ENCODE results near the gene CD302. TPM values are rescaled to one million over a fixed set of nuclear protein-coding genes. Genes with fewer than 3 reads are reported as not detected.
A peak's percentile ranks its signal among the peaks of the same experiment; 100 is the strongest.

Gene CD302
- total RNA-seq, 1 experiment from 2014 or later = 0.68 TPM

DNA sequence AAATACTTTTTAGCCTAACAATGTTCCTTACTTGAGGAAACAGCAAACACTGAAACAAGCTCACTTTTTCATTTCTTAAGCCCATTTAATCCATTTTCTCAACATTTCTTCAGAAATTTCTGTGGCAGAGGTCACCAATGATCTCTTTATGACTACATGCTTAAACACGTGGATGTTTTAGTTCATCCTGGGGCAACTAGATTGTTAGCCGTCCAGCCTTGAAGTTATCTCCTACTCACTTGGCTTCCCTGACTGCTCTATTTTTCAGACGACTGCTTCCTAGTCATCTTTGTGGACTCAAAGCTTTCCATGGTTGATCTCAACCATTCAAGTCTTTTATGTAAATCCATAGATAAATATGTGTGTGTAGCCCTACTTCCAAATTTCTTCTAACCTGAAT lies 24.1 kb downstream of the CD302 start:
- H4K91ac ChIP-seq (ENCODE audit: insufficient read length, low read depth, low read length) = no peak overlapping the region
- H3K79me1 ChIP-seq (ENCODE audit: insufficient read depth, low read depth, low read length, poor library complexity, severe bottlenecking) = no peaks in the 10 kb centered on the region
- H3K4me3 Mint-ChIP-seq = no peak overlapping the region
- H3K27me3 Mint-ChIP-seq (ENCODE audit: low read depth) = no peaks in the 10 kb centered on the region
- H3K36me3 Mint-ChIP-seq (ENCODE audit: insufficient read depth in 1 of 3, low read depth in 3 of 3) = peaks cover 0 to 7% (median 3%) of the 10 kb centered on the region in 3 experiments; a peak in 2 of 7 replicates
- peak overlapping the region in 1 of 3 experiments; percentile 83; a peak in 1 of 7 replicates for H3K27ac Mint-ChIP-seq
- peaks cover 9 to 13% of the 10 kb centered on the region in 2 experiments for H3K4me1 Mint-ChIP-seq
- H3K9me3 ChIP-seq (ENCODE audit: control insufficient read depth, low read depth, low read length) = no peaks in the 10 kb centered on the region
- no peak overlapping the region for H3K23ac ChIP-seq (ENCODE audit: insufficient read length, low read depth, low read length)
- H3K9ac ChIP-seq (ENCODE audit: extremely low read depth, insufficient read length, low read length) = no peak overlapping the region
- no peak overlapping the region for H3K4ac ChIP-seq (ENCODE audit: low read depth, low read length)
- H3K9me3 Mint-ChIP-seq = no peaks in the 10 kb centered on the region
- no peak overlapping the region for H4K5ac ChIP-seq (ENCODE audit: insufficient read length, low read depth, low read length)
- no peak overlapping the region for H3K18ac ChIP-seq (ENCODE audit: insufficient read length, low read depth, low read length)
- H2BK5ac ChIP-seq (ENCODE audit: insufficient read length, low read length) = no peak overlapping the region
- no peaks in the 10 kb centered on the region for H3K79me2 ChIP-seq (ENCODE audit: insufficient read depth, low read length)
- H3T11ph ChIP-seq (ENCODE audit: low read length) = no peak overlapping the region
- no peak overlapping the region for H2BK120ac ChIP-seq (ENCODE audit: low read depth, low read length, poor library complexity, severe bottlenecking)
- no peak overlapping the region for H2AK5ac ChIP-seq (ENCODE audit: insufficient read length, low read length)
- WGBS (ENCODE audit: extremely low coverage, insufficient read length, low lambda C conversion rate) = no CpG with 5 or more reads among the region's 3 CpGs
- H3K27ac ChIP-seq (ENCODE audit: insufficient read length, low read depth, low read length) = no peak overlapping the region
- H2BK15ac ChIP-seq (ENCODE audit: low read depth, low read length) = no peak overlapping the region
- no peak overlapping the region for H2BK20ac ChIP-seq (ENCODE audit: low read depth, low read length, poor library complexity, severe bottlenecking)
- no peak overlapping the region for H3K4me2 ChIP-seq (ENCODE audit: insufficient read depth, insufficient read length, low read length)
- no peaks in the 10 kb centered on the region for H4K20me1 ChIP-seq (ENCODE audit: control insufficient read depth, insufficient read depth, insufficient read length)
- H3K14ac ChIP-seq (ENCODE audit: insufficient read depth, low read length) = no peak overlapping the region
- DNase-seq = no peak
- TF ChIP-seq, protein P1, sequence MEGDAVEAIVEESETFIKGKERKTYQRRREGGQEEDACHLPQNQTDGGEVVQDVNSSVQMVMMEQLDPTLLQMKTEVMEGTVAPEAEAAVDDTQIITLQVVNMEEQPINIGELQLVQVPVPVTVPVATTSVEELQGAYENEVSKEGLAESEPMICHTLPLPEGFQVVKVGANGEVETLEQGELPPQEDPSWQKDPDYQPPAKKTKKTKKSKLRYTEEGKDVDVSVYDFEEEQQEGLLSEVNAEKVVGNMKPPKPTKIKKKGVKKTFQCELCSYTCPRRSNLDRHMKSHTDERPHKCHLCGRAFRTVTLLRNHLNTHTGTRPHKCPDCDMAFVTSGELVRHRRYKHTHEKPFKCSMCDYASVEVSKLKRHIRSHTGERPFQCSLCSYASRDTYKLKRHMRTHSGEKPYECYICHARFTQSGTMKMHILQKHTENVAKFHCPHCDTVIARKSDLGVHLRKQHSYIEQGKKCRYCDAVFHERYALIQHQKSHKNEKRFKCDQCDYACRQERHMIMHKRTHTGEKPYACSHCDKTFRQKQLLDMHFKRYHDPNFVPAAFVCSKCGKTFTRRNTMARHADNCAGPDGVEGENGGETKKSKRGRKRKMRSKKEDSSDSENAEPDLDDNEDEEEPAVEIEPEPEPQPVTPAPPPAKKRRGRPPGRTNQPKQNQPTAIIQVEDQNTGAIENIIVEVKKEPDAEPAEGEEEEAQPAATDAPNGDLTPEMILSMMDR (conservative IDR thresholded peaks at IDR 0.05) = no peak
- no peak overlapping the region for H2AFZ ChIP-seq (ENCODE audit: low read length)
- H3K56ac ChIP-seq (ENCODE audit: insufficient read length, low read depth, low read length) = no peak overlapping the region
- no peak overlapping the region for H2BK12ac ChIP-seq (ENCODE audit: insufficient read length, low read depth, low read length)
- H3K4me1 ChIP-seq (ENCODE audit: insufficient read depth, low read length) = no peaks in the 10 kb centered on the region
- H3K27me3 ChIP-seq (ENCODE audit: insufficient read depth, low read length) = no peaks in the 10 kb centered on the region
- H3K23me2 ChIP-seq (ENCODE audit: insufficient read length, low read depth, low read length, poor library complexity, severe bottlenecking) = no peaks in the 10 kb centered on the region
- no peak overlapping the region for H4K8ac ChIP-seq (replicated peaks; ENCODE audit: insufficient read length, low read depth, low read length)
